ENCODE data around the gene ADD1.
A peak's percentile ranks its signal among the peaks of the same experiment; 100 is the strongest.

Gene ADD1

DNA sequence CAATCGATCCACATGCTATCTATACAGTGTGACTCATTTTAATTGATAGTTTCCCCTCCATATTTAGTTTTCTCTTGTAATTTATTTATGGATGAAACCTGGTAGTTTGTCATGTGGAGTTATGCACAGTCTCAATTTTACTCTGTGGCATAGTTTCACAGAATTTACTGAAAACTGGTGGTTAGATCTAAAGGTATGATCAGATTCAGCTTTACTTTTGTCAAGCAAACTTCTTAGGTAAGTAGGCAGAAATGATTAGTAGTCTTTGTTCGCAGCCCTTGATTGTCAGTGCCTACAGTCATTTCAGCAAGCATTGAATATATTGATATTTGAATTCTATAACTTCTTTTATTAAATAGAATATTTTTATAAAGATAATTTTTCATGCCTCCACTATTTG lies 2.5 kb downstream of the ADD1 start:
- ChIA-PET POLR2A (ENCODE audit: low non-redundant PET) (no interaction called here), CTCF (no interaction called here)
- no peak overlapping the region for H3K27ac ChIP-seq
- TF ChIP-seq, protein P1, sequence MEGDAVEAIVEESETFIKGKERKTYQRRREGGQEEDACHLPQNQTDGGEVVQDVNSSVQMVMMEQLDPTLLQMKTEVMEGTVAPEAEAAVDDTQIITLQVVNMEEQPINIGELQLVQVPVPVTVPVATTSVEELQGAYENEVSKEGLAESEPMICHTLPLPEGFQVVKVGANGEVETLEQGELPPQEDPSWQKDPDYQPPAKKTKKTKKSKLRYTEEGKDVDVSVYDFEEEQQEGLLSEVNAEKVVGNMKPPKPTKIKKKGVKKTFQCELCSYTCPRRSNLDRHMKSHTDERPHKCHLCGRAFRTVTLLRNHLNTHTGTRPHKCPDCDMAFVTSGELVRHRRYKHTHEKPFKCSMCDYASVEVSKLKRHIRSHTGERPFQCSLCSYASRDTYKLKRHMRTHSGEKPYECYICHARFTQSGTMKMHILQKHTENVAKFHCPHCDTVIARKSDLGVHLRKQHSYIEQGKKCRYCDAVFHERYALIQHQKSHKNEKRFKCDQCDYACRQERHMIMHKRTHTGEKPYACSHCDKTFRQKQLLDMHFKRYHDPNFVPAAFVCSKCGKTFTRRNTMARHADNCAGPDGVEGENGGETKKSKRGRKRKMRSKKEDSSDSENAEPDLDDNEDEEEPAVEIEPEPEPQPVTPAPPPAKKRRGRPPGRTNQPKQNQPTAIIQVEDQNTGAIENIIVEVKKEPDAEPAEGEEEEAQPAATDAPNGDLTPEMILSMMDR (conservative IDR thresholded peaks at IDR 0.05; ENCODE audit: low read depth): no peak
- no peak for DNase-seq (ENCODE audit: low spot score)

GRCh38 chr4:2847302-2847871 lies 3.7 kb downstream of the ADD1 start:
- DNase-seq (ENCODE audit: low spot score): no peak
- TF ChIP-seq, protein P1 (conservative IDR thresholded peaks at IDR 0.05; ENCODE audit: low read depth): no peak
- ChIA-PET POLR2A (ENCODE audit: low non-redundant PET) (no interaction called here), CTCF (interaction anchor here (0.6 kb wide), 1 partner anchor 19 kb away, joined by 6 read pairs; no protein-coding TSS in a partner anchor)
- no peak overlapping the region for H3K27ac ChIP-seq

DNA sequence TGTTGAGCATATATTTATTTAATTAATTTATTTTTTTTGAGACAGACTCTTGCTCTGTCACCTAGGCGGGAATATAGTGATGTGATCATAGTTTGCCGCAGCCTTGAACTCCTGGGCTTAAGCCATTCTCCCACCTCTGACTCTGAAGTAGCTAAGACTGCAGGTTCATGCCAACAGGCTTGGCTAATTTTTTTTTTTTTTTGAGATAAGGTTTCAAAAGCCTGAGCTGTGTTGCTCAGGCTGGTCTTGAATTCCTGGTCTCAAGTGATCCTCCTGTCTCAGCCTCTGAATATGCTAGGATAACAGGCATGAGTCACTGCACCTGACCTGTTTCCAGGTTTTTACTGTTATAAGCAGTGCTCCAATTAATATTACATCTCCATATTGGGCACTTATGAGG lies 4.8 kb downstream of the ADD1 start:
- CTCF ChIA-PET: no interaction called here
- POLR2A ChIA-PET (ENCODE audit: low non-redundant PET): no interaction called here
- TF ChIP-seq, protein P1 (conservative IDR thresholded peaks at IDR 0.05; ENCODE audit: low read depth): no peak
- no peak for DNase-seq (ENCODE audit: low spot score)
- H3K27ac ChIP-seq: no peak overlapping the region

GRCh38 chr4:2849267-2850152 lies 5.9 kb downstream of the ADD1 start:
- ChIA-PET POLR2A (ENCODE audit: low non-redundant PET) (no interaction called here), CTCF (no interaction called here)
- no peak overlapping the region for H3K27ac ChIP-seq
- DNase-seq (ENCODE audit: low spot score): no peak
- TF ChIP-seq, protein P1 (conservative IDR thresholded peaks at IDR 0.05; ENCODE audit: low read depth): no peak

GRCh38 chr4:2850966-2851798 lies 7.5 kb downstream of the ADD1 start:
- ChIA-PET POLR2A (ENCODE audit: low non-redundant PET) (no interaction called here), CTCF (no interaction called here)
- TF ChIP-seq, protein P1 (conservative IDR thresholded peaks at IDR 0.05; ENCODE audit: low read depth): no peak
- H3K27ac ChIP-seq: 0 out of 2 replicates have a peak overlapping the region, but pooled peaks have one; percentile 31
- DNase-seq (ENCODE audit: low spot score): no peak

- peak overlapping the region; percentile 74 for H3K27ac ChIP-seq
- TF ChIP-seq, protein P1 (conservative IDR thresholded peaks at IDR 0.05; ENCODE audit: low read depth): no peak
- POLR2A ChIA-PET (ENCODE audit: low non-redundant PET): no interaction called here
- no peak for DNase-seq (ENCODE audit: low spot score)
- CTCF ChIA-PET: interaction anchor here (0.6 kb wide), 1 partner anchor 10 kb away, joined by 3 read pairs; no protein-coding TSS in a partner anchor
These were observed 8.9 kb downstream of the ADD1 start for GRCh38 chr4:2852481-2852921.

Measured in RWPE1 (cell line).